Subcutaneous abdominal adipose tissue (tissue), 5 donors: ENCODE measurements around the gene ACTG1.

Source experiments
- H3K27ac ChIP-seq: one replicate; pipeline ENCODE4 v1.7.0; 2013; ENCODE audit warnings: low read depth, mild to moderate bottlenecking, inconsistent platforms, low read length, moderate library complexity
- H3K27me3 ChIP-seq, 5 donors: one replicate each; pipeline ENCODE4 v1.7.0; 2013; ENCODE audit warnings: low read length in 5 of 5, inconsistent platforms in 1 of 5; ENCODE audit not compliant: control insufficient read depth in 5 of 5, insufficient read depth in 4 of 5
- H3K36me3 ChIP-seq, 5 donors: one replicate each; pipeline ENCODE4 v1.7.0; 2013; ENCODE audit warnings: low read length in 5 of 5; ENCODE audit not compliant: control insufficient read depth in 5 of 5, insufficient read depth in 5 of 5
- H3K4me1 ChIP-seq, 5 donors: one replicate each; pipeline ENCODE4 v1.7.0; 2013; ENCODE audit warnings: low read length in 5 of 5, mild to moderate bottlenecking in 3 of 5, moderate library complexity in 1 of 5; ENCODE audit not compliant: control insufficient read depth in 5 of 5, insufficient read depth in 5 of 5
- H3K4me3 ChIP-seq, 5 donors: one replicate each; pipeline ENCODE4 v1.7.0; 2013; ENCODE audit warnings: low read length in 5 of 5, low read depth in 1 of 5
- H3K9ac ChIP-seq, 5 donors: one replicate each; pipeline ENCODE4 v1.7.0; 2013; ENCODE audit warnings: low read length in 5 of 5, mild to moderate bottlenecking in 4 of 5, moderate library complexity in 3 of 5
- H3K9me3 ChIP-seq, 5 donors: one replicate each; pipeline ENCODE4 v1.7.0; 2013; ENCODE audit warnings: low read length in 5 of 5; ENCODE audit not compliant: control insufficient read depth in 5 of 5
- donor health status: healthy.
- donor health status: healthy.
- donor health status: healthy.
- donor health status: healthy.
- donor health status: healthy.

Gene ACTG1

GRCh38 chr17:81499601-81499970, 13.0 kb downstream of the ACTG1 start:
- H3K4me1 ChIP-seq: peaks cover 0 to 13% (median 2%) of the 10 kb centered on the region in 5 donors
- no peaks in the 10 kb centered on the region for H3K36me3 ChIP-seq
- no peak overlapping the region for H3K9ac ChIP-seq
- H3K9me3 ChIP-seq: no peaks in the 10 kb centered on the region
- no peak overlapping the region for H3K4me3 ChIP-seq
- H3K27ac ChIP-seq: no peak overlapping the region
- H3K27me3 ChIP-seq: peaks cover under 1 to 15% (median 3%) of the 10 kb centered on the region in 5 donors

DNA sequence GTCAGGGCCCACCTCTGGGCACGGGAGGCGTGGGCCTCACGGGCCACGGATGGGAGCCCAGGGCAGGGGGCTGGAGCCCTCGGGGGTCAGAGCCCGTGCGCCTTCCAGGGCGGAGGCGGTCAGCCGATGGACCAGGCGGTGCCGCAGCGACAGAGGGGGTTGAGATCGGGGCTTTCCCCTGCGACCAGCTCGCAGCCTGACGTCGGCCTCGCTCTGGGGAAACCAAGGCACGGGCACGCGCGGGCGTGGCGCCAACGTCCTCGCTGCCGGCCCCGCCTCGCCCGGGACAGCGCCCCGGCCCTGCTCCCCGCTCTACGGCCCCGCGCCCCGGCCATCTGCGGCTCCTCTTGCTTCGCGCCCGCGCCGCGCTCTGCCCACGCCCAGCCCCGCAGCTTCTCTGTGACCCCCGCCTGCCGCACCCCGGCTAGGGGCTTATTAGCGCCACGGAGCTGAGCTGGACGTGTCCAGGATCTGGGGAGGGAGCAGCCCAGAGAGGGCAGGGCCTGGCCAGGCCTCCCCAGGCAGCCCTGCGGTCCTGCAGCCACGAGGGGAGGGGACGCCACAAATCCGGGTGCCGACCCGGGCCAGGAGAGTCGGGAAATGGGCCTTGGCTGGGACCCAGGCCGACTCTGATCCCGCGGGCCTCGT, 13.5 kb downstream of the ACTG1 start:
- Histone ChIP-seq H3K27me3 (peaks cover 2 to 19% (median 3%) of the 10 kb centered on the region in 5 donors), H3K9me3 (no peaks in the 10 kb centered on the region), H3K36me3 (no peaks in the 10 kb centered on the region), H3K4me3 (no peak overlapping the region), H3K27ac (no peak overlapping the region), H3K4me1 (peaks cover 0 to 13% (median 2%) of the 10 kb centered on the region in 5 donors), H3K9ac (no peak overlapping the region)

- no peak overlapping the region for H3K4me3 ChIP-seq
- H3K9me3 ChIP-seq: no peaks in the 10 kb centered on the region
These were observed 17.8 kb downstream of the ACTG1 start for GRCh38 chr17:81494626-81495377.

DNA sequence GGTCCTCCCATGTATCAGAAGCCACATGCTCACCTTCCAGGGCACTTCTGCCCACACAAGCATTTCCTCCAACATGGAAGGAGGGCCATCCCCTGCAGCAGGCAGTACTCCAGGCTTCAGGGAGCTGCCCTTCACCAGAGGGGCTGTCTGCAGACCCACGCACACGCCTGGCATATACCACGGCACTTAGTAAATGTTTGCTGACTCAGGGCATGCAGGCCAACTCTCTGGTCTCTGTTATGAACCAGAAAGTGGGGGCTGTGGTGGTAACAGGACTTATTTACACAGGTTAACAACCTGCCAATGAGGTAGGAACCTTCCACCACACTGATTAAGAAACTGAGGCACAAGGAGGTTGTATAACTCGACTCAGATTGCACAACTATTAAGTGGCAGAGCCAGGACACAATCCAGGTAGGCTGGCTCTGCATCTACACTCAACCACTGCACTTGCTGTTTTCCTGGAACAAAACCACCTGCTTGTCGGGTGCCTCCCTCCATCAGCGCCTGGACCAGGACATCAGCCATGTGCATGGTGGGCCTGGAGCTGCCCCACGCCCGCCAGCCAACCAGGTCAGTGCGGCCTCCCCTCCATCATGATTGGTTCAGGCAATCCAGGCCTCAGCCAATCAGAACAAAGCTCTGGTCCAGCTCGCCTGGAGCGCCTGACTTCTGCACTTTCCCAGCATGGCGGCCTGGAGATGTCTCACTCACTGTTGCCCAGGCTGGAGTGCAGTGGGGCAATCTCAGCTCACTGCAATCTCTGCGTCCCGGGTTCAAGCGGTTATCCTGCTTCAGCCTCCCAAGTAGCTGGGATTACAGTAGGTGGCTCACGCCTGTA, 19.2 kb downstream of the ACTG1 start:
- H3K4me3 ChIP-seq: no peak overlapping the region
- H3K36me3 ChIP-seq: no peaks in the 10 kb centered on the region
- H3K9ac ChIP-seq: no peak overlapping the region
- peaks cover 6 to 22% (median 15%) of the 10 kb centered on the region in 5 donors for H3K27me3 ChIP-seq
- peaks cover 0 to 13% (median 4%) of the 10 kb centered on the region in 5 donors for H3K4me1 ChIP-seq
- H3K27ac ChIP-seq: no peak overlapping the region
- no peaks in the 10 kb centered on the region for H3K9me3 ChIP-seq

More at GRCh38 chr17:81494626-81495377, 17.8 kb downstream of the ACTG1 start:
- Histone ChIP-seq H3K9ac (no peak overlapping the region), H3K36me3 (no peaks in the 10 kb centered on the region), H3K4me1 (peaks cover 0 to 11% (median 2%) of the 10 kb centered on the region in 5 donors), H3K27me3 (peaks cover 10 to 27% (median 17%) of the 10 kb centered on the region in 5 donors), H3K27ac (no peak overlapping the region)

- H3K9ac ChIP-seq: no peak overlapping the region
- no peaks in the 10 kb centered on the region for H3K9me3 ChIP-seq
- no peaks in the 10 kb centered on the region for H3K36me3 ChIP-seq
- H3K27me3 ChIP-seq: peaks cover 6 to 22% (median 15%) of the 10 kb centered on the region in 5 donors
- peaks cover 0 to 15% (median 9%) of the 10 kb centered on the region in 5 donors for H3K4me1 ChIP-seq
- H3K4me3 ChIP-seq: no peak overlapping the region
- H3K27ac ChIP-seq: no peak overlapping the region
These were observed 19.9 kb downstream of the ACTG1 start for GRCh38 chr17:81492706-81493105.

GRCh38 chr17:81492202-81492601, 20.4 kb downstream of the ACTG1 start:
- H3K9ac ChIP-seq: no peak overlapping the region
- no peak overlapping the region for H3K4me3 ChIP-seq
- no peaks in the 10 kb centered on the region for H3K36me3 ChIP-seq
- no peaks in the 10 kb centered on the region for H3K9me3 ChIP-seq
- peaks cover 0 to 20% (median 14%) of the 10 kb centered on the region in 5 donors for H3K4me1 ChIP-seq
- no peak overlapping the region for H3K27ac ChIP-seq
- peaks cover 6 to 22% (median 15%) of the 10 kb centered on the region in 5 donors for H3K27me3 ChIP-seq

DNA sequence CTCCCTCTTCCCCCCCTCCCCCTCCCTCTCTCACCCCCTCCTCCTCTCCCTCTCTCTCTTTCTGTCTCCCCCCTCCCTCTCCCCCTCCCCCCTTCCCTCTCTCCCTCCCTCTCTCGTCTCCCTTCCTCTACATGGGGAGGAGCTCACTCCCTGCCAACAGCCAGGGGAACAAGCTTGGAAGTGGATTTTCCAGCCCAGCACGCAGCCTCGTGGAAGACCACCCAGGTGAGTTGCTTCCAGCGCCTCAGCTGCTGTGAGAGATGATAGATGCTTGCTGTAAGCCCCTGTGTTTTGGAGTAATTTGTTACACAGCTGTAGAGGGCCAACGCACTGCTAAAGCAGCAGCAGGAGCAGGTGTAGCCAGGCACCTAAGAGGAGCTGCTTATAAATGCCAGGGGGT, 20.8 kb downstream of the ACTG1 start:
- no peaks in the 10 kb centered on the region for H3K36me3 ChIP-seq
- no peak overlapping the region for H3K27ac ChIP-seq
- peaks cover 6 to 22% (median 15%) of the 10 kb centered on the region in 5 donors for H3K27me3 ChIP-seq
- peaks cover 0 to 20% (median 14%) of the 10 kb centered on the region in 5 donors for H3K4me1 ChIP-seq
- H3K4me3 ChIP-seq: no peak overlapping the region
- H3K9me3 ChIP-seq: no peaks in the 10 kb centered on the region
- no peak overlapping the region for H3K9ac ChIP-seq

DNA sequence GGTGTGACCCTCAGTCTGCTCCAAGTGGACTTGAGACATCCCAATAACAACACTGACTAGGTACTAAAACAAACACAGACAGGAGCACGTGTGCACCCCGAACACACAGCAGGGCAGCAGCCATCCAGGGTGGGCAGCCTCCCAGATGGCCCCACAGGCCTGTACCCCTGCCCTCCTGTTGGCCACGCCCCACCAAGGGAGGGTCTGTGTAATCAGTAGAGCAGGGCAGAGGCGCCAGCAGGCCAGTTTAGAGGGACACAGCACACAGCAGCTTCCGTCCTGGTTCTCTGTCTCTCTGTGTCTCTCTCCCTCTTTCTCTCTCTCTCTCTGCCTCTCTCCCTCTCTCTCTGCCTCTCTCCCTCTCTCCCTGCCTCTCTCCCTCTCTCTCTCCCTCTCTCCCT, 21.4 kb downstream of the ACTG1 start:
- Histone ChIP-seq H3K9ac (no peak overlapping the region), H3K27ac (no peak overlapping the region), H3K4me1 (peaks cover 0 to 21% (median 14%) of the 10 kb centered on the region in 5 donors)

DNA sequence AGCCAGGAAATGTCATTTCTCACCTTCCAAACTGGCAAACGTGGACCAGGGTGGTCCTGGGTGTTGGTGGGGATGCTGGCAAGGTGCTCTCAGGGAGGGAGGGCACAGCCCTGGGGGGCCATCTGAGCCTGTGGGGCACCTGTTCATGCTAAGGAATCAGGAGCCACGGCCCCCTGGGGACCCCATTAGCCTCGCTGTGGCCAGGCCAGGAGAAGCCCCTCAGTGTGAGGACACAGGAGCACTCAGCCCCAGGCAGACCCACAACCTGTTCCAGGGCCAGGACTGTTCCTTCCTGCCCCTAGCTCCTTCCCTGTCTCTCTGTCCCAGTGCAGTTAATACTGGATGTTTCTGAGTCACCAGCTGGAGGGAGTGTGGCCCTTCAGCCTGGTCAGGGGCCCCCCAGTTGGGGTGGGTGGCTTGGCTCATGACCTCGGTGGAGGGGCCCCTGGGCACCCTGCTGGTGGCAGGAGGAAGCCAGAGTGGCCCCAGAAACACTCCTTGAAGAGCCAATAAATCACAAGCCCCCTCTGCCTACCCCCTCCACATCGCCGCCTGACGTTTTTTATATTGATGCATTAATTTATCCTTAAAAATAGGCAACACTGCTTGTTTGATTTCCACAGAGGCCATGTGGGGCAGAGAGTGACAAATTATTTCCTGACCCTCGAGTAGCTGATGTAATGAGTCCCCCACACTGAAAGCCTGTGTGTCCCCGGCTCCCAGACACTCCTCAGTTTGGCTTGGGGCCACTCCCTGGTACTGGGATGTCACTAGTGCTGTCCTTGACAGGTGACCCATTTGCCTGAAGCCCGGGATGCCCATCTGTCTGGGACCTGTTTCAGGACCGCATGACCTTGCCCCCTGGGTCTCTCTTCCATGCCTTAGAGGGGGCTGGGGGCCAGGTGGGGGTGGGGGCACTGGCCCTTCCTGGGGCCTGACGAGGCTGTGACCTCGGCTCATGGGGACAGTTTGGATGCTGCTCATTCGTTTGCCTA, 22.3 kb downstream of the ACTG1 start:
- H3K27ac ChIP-seq: no peak overlapping the region
- H3K36me3 ChIP-seq: no peaks in the 10 kb centered on the region
- H3K4me1 ChIP-seq: peaks cover 0 to 21% (median 14%) of the 10 kb centered on the region in 5 donors
- peak overlapping the region in 1 of 5 donors; percentile 35 for H3K9ac ChIP-seq
- H3K9me3 ChIP-seq: no peaks in the 10 kb centered on the region
- H3K4me3 ChIP-seq: no peak overlapping the region
- peaks cover 6 to 22% (median 15%) of the 10 kb centered on the region in 5 donors for H3K27me3 ChIP-seq

More for the DNA sequence above, 21.4 kb downstream of the ACTG1 start:
- no peaks in the 10 kb centered on the region for H3K9me3 ChIP-seq
- peaks cover 6 to 22% (median 15%) of the 10 kb centered on the region in 5 donors for H3K27me3 ChIP-seq
- H3K36me3 ChIP-seq: no peaks in the 10 kb centered on the region
- no peak overlapping the region for H3K4me3 ChIP-seq
